ENCODE results near the gene ZFHX2. TPM values are rescaled to one million over a fixed set of nuclear protein-coding genes. Genes with fewer than 3 reads are reported as not detected.

ZFHX2 gene
- total RNA-seq, 2 donors from 2014 or later: 1.8 to 2.0 TPM

- H3K9ac ChIP-seq (ENCODE audit: low read depth in 2 of 2, low read length in 2 of 2): no peak overlapping the region
- intact Hi-C loops (cut with DNase I): no loop called here
- no peaks in the 10 kb centered on the region for H3K36me3 ChIP-seq
- TF ChIP-seq CTCF (IDR thresholded peaks at IDR 0.05): no peak
- H3K4me1 ChIP-seq: no peaks in the 10 kb centered on the region
- no peak for DNase-seq
- no peaks in the 10 kb centered on the region for H3K9me3 ChIP-seq
- no peak overlapping the region for H3K27ac ChIP-seq
- no peak overlapping the region for H3K4me3 ChIP-seq
- H3K27me3 ChIP-seq: no peaks in the 10 kb centered on the region
Measured at GRCh38 chr14:23543403-23543802, 8.2 kb downstream of the ZFHX2 start.

GRCh38 chr14:23542261-23542660, 9.3 kb downstream of the ZFHX2 start:
- Histone ChIP-seq H3K9ac (ENCODE audit: low read depth in 2 of 2, low read length in 2 of 2) (no peak overlapping the region), H3K4me1 (no peaks in the 10 kb centered on the region), H3K27ac (no peak overlapping the region), H3K9me3 (no peaks in the 10 kb centered on the region), H3K4me3 (no peak overlapping the region), H3K36me3 (no peaks in the 10 kb centered on the region), H3K27me3 (no peaks in the 10 kb centered on the region)
- no peak for DNase-seq
- TF ChIP-seq CTCF (IDR thresholded peaks at IDR 0.05): no peak
- intact Hi-C loops (cut with DNase I): no loop called here

- no peak overlapping the region for H3K9ac ChIP-seq (ENCODE audit: low read depth in 2 of 2, low read length in 2 of 2)
- no peak for TF ChIP-seq CTCF (IDR thresholded peaks at IDR 0.05)
- H3K4me1 ChIP-seq: no peaks in the 10 kb centered on the region
- H3K4me3 ChIP-seq: no peak overlapping the region
- no peak for DNase-seq
- no peaks in the 10 kb centered on the region for H3K9me3 ChIP-seq
- no peaks in the 10 kb centered on the region for H3K36me3 ChIP-seq
- intact Hi-C loops (cut with DNase I): no loop called here
- no peaks in the 10 kb centered on the region for H3K27me3 ChIP-seq
- no peak overlapping the region for H3K27ac ChIP-seq
Measured at GRCh38 chr14:23540141-23540469, 11.5 kb downstream of the ZFHX2 start.

- intact Hi-C loops (cut with DNase I): no loop called here
- no peak for DNase-seq
- Histone ChIP-seq H3K4me1 (no peaks in the 10 kb centered on the region), H3K27me3 (no peaks in the 10 kb centered on the region), H3K36me3 (no peaks in the 10 kb centered on the region), H3K9me3 (no peaks in the 10 kb centered on the region), H3K9ac (ENCODE audit: low read depth in 2 of 2, low read length in 2 of 2) (no peak overlapping the region), H3K4me3 (no peak overlapping the region), H3K27ac (no peak overlapping the region)
- TF ChIP-seq CTCF (IDR thresholded peaks at IDR 0.05): peak; percentile 76
Measured at GRCh38 chr14:23539248-23540140, 12.1 kb downstream of the ZFHX2 start.

- no peaks in the 10 kb centered on the region for H3K9me3 ChIP-seq
- H3K36me3 ChIP-seq: no peaks in the 10 kb centered on the region
- H3K27me3 ChIP-seq: no peaks in the 10 kb centered on the region
- DNase-seq: no peak
- no peak overlapping the region for H3K27ac ChIP-seq
- no peak overlapping the region for H3K4me3 ChIP-seq
- no peak for TF ChIP-seq CTCF (IDR thresholded peaks at IDR 0.05)
- no peak overlapping the region for H3K9ac ChIP-seq (ENCODE audit: low read depth in 2 of 2, low read length in 2 of 2)
- intact Hi-C loops (cut with DNase I): no loop called here
- no peaks in the 10 kb centered on the region for H3K4me1 ChIP-seq
Measured at GRCh38 chr14:23538785-23539184, 12.8 kb downstream of the ZFHX2 start.

All from colonic mucosa (tissue), 4 donors.